Measurements from ENCODE around the gene PHF2.

Gene PHF2

GRCh38 chr9:93603011-93603410 lies 26.6 kb downstream of the PHF2 start:
- FAIRE-seq: no peak

- FAIRE-seq: no peak
Observed at GRCh38 chr9:93603906-93604326, 27.5 kb downstream of the PHF2 start.

- no peak for FAIRE-seq
Observed at GRCh38 chr9:93606187-93606586, 29.8 kb downstream of the PHF2 start.

- FAIRE-seq: no peak
Observed at GRCh38 chr9:93610206-93610605, 33.8 kb downstream of the PHF2 start.

GRCh38 chr9:93612052-93612795 lies 35.8 kb downstream of the PHF2 start:
- no peak for FAIRE-seq

- no peak for FAIRE-seq
Observed at GRCh38 chr9:93612796-93613154, 36.4 kb downstream of the PHF2 start.

GRCh38 chr9:93613174-93613573 lies 36.8 kb downstream of the PHF2 start:
- FAIRE-seq: no peak

GRCh38 chr9:93613791-93614190 lies 37.4 kb downstream of the PHF2 start:
- no peak for FAIRE-seq

GRCh38 chr9:93614830-93615468 lies 38.6 kb downstream of the PHF2 start:
- no peak for FAIRE-seq

- FAIRE-seq: no peak
Observed at GRCh38 chr9:93616044-93616443, 39.7 kb downstream of the PHF2 start.

- FAIRE-seq: no peak
Observed at GRCh38 chr9:93617273-93617672, 40.9 kb downstream of the PHF2 start.

GRCh38 chr9:93619272-93619775 lies 42.9 kb downstream of the PHF2 start:
- FAIRE-seq: no peak

GRCh38 chr9:93620041-93620506 lies 43.7 kb downstream of the PHF2 start:
- FAIRE-seq: no peak

- no peak for FAIRE-seq
Observed at GRCh38 chr9:93620881-93621820, 44.8 kb downstream of the PHF2 start.

- no peak for FAIRE-seq
Observed at GRCh38 chr9:93621922-93622321, 45.5 kb downstream of the PHF2 start.

- FAIRE-seq: no peak
Observed at GRCh38 chr9:93622691-93623090, 46.3 kb downstream of the PHF2 start.

GRCh38 chr9:93623753-93624152 lies 47.4 kb downstream of the PHF2 start:
- no peak for FAIRE-seq

GRCh38 chr9:93624431-93624834 lies 48.0 kb downstream of the PHF2 start:
- no peak for FAIRE-seq

- FAIRE-seq: no peak
Observed at GRCh38 chr9:93624977-93625376, 48.6 kb downstream of the PHF2 start.

- FAIRE-seq: no peak
Observed at GRCh38 chr9:93629920-93630319, 53.5 kb downstream of the PHF2 start.

- no peak for FAIRE-seq
Observed at GRCh38 chr9:93630806-93631411, 54.5 kb downstream of the PHF2 start.

- no peak for FAIRE-seq
Observed at GRCh38 chr9:93633492-93634221, 57.3 kb downstream of the PHF2 start.

All from islet of Langerhans (tissue), 1 donor.